Posterior vena cava (tissue), 2 donors: Measurements from ENCODE around the gene NAA11. TPM values are rescaled to one million over a fixed set of nuclear protein-coding genes. Genes with fewer than 3 reads are reported as not detected.

Experiments
- DNase-seq: peaks from one replicate; pipeline ENCODE4 v3.0.0-alpha.2; 2020; ENCODE audit warnings: low spot score
- intact Hi-C, 2 donors: fragments of 100-400 bp; cut with DNase I; formaldehyde crosslinking; loops; one replicate each; pipeline versions ENCODE4 v1.14.1 to v1.14.2; 2022 to 2023
- total RNA-seq, 2 donors: library from RNA; stranded (reverse); fragmentation: NEBNext Ultra II Directional; extraction: Animal tissue kit (Norgen Biotek cat#: 25700); gene quantifications; one replicate each; pipeline ENCODE4 v1.2.1, GENCODE V29; 2021
- donor health status: DM: yes; HTN: yes; CAD: no.
- donor health status: DM: yes; HTN: yes; CAD: no.

Gene NAA11
- total RNA-seq, 2 donors from 2014 or later: not detected

GRCh38 chr4:79272761-79273160 lies 53.1 kb downstream of the NAA11 start:
- intact Hi-C loops: no loop called here
- DNase-seq: no peak

- no peak for DNase-seq
- intact Hi-C loops: no loop called here
Measured at GRCh38 chr4:79272126-79272525, 53.7 kb downstream of the NAA11 start.

- intact Hi-C loops: no loop called here
- no peak for DNase-seq
Measured at GRCh38 chr4:79267671-79268070, 58.2 kb downstream of the NAA11 start.

Other genes with a start within 250 kb of the NAA11 start
- gene GK2, start 82.2 kb upstream of the NAA11 start, total RNA-seq: not detected